GM12874 (cell line): ENCODE results near the gene CAPZA1.

Source experiments
- TF ChIP-seq, protein P1 (sequence below): IDR thresholded peaks from 2 replicates; pipeline ENCODE4 v1.5.1; 2011; ENCODE audit warnings: low read depth, mild to moderate bottlenecking, control low read depth, low read length, moderate library complexity; ENCODE audit not compliant: insufficient read depth

The CAPZA1 gene

DNA sequence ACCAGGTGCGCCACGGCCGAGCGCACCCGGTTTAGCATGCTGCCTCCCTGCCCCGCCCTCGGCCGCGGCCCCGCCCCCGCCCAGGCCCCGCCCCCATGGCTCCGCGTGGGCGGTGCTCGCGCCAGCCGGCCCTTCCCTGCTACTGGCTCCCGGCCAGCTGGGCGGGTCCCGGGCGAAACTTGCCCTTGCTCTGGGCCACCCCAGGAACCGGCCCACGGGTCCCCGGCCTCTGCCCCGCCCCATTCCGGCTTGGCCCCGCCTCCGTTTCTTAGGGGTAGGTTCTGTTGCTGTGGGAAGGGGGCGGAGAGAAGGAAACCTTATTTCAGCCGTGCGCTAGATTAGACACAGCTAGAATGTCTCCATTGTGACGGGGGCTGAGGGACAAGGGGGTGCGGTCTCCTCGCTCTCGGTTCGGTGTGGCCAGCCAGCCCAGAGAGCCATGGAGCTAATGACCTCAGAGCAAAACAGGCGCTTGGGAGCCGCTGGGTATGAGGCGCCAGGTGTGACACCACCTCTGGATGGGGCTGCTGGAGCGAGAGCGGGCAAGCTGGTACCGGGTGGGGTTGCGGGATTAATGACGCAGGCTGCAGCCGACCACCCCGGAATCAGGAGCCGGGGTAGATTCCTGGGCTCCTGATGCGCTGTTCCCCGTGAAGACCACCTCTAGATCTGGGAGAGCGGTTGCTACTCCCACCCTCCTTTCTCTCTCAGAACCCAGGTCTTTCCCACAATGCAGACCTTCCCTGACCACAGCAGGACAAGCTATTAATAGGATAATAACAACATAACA is 95.8 kb downstream of the CAPZA1 start, which contains the start of gene PPM1J:
Gene PPM1J (minus strand): TSS at position 69 of the 790 bp plus-strand sequence. CDS start 31 bp downstream, at position 38.
- TF ChIP-seq, protein P1, sequence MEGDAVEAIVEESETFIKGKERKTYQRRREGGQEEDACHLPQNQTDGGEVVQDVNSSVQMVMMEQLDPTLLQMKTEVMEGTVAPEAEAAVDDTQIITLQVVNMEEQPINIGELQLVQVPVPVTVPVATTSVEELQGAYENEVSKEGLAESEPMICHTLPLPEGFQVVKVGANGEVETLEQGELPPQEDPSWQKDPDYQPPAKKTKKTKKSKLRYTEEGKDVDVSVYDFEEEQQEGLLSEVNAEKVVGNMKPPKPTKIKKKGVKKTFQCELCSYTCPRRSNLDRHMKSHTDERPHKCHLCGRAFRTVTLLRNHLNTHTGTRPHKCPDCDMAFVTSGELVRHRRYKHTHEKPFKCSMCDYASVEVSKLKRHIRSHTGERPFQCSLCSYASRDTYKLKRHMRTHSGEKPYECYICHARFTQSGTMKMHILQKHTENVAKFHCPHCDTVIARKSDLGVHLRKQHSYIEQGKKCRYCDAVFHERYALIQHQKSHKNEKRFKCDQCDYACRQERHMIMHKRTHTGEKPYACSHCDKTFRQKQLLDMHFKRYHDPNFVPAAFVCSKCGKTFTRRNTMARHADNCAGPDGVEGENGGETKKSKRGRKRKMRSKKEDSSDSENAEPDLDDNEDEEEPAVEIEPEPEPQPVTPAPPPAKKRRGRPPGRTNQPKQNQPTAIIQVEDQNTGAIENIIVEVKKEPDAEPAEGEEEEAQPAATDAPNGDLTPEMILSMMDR = no peak

- TF ChIP-seq, protein P1 = peak; percentile 97
Measured at GRCh38 chr1:112716133-112716720, 96.6 kb downstream of the CAPZA1 start.

DNA sequence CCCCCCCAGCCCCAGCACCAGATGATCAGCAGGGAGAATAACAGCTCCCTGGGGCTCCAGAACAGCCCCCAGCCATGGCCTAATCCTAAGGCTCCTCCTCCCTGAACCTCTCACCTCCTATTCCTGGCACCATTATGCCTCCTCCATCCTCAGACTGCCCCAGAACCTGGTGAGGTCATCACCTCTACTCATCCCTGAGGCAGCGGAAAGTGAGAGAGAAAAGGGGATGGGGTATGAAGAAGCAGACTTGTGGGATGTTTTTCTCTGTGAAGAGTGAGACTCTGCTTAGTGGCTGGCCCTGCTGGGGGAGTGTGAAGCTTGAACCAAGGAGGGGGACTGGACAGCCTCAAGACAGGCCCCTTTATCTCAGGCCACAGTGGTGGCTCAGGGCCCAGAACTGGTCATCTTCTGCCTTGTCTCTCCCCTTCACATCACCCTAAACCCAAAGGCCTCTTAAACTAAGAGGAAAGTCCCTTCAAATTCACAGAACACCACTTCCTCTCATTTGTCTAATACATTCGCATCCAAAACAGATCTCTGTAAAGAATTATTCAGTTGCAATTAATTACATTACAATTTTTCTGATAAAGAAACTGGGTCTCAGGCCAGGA is 97.7 kb downstream of the CAPZA1 start:
- TF ChIP-seq, protein P1 = no peak

DNA sequence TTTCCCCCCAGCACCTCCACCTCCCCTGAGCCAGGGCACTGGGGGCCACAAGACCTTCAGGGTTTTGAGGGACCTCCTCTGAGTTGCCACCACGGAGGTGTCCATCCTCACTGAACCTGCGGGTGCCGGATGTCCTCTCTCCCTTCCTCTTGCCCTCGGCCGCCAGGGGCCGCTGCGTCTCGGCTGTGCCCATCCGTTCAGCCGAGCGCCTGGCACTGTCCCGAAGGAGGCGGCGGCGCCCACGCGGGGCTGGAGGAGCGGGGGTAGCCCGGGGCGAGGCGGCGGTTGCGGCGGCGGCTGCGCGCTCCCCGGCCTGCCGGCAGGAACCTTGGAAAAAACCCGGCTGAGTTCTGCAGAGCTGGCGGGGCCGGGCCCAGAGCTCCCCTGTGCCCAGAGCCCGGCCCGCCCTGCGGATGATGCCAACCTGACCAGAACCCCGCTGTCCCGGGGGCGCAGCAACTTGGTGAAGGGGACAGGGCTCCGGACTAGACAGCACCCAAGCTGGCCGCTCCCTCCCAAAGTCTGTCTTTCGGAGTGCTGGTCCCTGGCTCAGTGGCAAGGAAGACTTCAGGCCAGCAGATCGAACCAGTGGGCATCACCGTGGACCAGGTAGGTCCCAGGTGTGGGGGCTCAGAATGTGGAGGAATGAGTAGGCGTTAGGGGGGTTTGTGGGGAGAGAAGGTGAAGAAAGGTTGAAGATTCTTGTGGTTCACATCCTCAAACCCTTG is 99.2 kb downstream of the CAPZA1 start:
- TF ChIP-seq, protein P1 = peak; percentile 93

- TF ChIP-seq, protein P1 = no peak
Measured at GRCh38 chr1:112719706-112720105, 100.1 kb downstream of the CAPZA1 start.

DNA sequence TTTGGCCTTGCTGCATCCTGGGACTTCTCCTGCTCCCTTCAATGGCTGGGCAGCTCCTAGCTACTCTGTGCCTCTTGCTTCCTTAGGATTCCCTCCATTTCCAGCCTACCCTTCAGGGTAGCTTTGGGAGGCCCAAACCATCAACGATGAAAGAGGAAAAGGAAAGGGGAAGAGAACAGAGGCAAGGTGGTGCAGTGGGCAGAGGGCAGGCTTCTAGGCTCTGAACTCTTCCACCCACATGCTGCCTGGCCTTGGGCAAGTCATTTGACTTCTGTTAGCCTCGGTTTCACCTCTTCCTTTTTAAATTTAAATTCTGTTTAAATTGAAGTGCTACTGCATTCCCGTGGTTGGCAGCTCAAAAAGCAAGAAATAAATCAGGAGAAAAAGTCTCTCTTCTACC is 101.2 kb downstream of the CAPZA1 start:
- TF ChIP-seq, protein P1 = no peak
